Measurements from ENCODE around the gene NACA2.
"Not testable (repeated sequence)": the region's sequence is repeated elsewhere in the genome, so short reads cannot be mapped to it uniquely, and the experiment has no call there.

NACA2 gene

DNA sequence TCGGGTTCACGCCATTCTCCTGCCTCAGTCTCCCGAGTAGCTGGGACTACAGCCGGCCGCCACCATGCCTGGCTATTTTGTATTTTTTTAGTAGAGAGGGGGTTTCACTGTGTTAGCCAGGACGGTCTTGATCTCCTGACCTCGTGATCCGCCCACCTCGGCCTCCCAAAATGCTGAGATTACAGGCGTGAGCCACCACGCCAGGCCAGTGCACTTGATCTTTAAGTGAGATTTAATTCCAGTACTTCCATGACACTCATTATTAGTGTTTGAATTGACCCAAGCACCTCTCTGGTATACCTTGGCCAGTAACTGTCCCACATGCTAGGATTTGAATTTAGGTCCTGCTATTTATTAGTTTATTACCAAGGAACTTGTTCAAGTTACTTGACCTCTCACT, 38.5 kb downstream of the NACA2 start:
- DNase-seq (ENCODE audit: low read depth in 1 of 2, low spot score in 1 of 2): not testable (repeated sequence)

DNA sequence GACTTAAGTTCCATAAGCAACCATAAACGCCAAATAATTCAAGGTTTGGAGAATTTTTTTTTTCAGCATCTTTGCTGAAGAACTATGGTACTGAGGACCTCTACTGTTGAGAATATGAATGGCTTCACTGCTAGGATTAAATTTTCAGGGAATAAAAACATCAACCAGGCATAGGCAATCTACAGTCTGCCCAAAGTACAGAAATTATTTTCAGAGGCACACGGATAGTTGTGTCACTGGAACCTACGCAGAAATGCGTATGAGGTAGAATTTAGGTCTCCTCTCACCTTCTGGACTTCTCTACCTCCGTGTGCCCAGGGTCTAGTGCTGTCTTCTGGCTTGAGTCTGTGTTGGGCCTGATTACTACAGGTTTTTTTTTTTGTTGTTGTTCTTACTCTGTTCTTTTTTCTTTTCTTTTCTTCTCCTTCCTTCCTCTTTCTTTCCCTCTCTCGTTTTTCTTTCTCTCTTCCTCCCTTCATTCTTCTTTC, 39.7 kb downstream of the NACA2 start:
- no peak for DNase-seq (ENCODE audit: low read depth in 1 of 2, low spot score in 1 of 2)

DNA sequence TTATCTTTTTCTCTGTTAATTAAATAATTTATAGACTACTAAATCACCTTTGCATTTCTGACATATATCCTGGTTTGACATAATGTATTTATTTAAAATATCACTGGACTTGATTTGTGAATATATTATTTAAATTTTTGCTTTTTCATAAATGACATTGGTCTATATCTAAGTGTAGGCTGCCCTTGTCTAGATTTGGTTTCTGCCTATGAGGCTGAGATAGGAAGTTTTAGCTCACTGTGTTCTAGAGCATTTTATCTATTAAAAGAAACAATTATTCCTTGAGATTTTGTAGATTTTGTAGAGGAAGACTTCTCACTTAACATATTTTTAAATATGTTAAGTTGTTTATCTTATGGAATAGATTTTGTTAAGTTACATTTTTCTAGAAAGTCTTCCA, 43.9 kb downstream of the NACA2 start:
- no peak for DNase-seq (ENCODE audit: low read depth in 1 of 2, low spot score in 1 of 2)

DNA sequence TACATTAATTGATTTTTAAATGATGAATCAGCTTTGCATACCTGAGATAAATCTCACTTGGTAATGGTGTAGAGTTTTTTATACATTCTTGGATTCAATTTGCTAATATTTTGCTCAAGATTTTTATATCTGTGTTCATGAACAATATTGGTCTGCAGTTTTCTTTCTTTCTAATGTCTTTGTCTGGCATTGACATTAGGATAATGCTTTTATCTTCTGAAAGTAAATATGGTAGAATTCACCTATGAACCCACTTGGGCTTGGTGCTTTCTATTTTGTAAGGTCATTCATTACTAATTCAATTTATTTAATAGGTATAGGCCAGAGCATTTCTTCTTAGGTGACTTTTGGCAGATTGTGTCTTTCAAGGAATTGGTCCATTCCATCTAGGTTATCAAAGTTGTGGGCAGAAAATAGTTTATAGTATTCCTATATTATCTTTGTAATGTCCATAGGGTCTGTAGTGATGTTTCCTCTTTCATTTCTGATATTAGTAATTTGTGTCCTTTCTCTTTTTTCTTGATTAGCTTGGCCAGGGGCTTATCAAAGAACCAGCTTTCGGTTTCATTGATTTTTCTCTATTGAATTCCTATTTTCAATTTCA, 45.6 kb downstream of the NACA2 start:
- DNase-seq (ENCODE audit: low read depth in 1 of 2, low spot score in 1 of 2): no peak

DNA sequence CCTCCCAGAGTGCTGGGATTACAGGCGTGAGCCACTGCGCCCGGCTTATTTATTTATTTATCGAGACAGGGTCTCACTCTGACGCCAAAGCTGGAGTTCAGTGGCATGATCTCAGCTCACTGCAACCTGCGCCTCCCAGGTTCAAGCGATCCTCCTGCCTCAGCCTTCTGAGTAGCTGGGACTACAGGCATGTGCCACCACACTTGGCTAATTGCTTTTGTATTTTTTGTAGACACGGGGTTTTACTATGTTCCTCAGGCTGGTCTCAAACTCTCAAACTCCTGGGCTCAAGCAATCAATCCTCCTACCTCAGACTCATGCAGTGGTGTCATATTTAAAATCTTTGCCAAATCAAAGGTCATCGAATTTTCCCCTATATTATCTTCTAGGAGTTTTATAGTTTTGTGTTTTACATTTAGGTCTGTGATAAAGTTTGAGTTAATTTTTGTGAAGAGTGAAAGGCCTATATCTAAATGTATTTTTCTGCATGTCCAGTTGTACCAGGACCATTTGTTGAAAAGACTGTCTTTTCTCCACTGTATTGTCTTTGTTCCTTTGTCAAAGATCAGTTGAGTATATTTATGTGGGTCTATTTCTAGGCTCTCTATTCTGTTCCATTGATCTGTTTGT, 47.1 kb downstream of the NACA2 start:
- DNase-seq (ENCODE audit: low read depth in 1 of 2, low spot score in 1 of 2): no peak

DNA sequence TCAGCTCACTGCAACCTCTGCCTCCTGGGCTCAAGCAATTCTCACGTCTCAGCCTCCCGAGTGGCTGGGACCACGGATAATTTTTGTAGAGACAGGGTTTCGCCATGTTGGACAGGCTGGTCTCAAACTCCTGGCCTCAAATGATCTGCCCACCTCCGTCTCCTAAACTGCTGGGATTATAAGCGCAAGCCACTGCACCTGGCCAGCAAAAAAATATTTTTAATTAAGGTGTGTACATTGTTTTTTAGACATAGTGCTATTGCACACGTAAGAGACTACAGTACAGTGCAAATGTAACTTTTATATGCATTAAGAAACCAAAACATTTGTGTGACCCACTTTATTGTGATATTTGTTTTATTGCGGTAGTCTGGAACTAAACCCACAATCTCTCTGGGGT, 49.0 kb downstream of the NACA2 start:
- DNase-seq (ENCODE audit: low read depth in 1 of 2, low spot score in 1 of 2): no peak

DNA sequence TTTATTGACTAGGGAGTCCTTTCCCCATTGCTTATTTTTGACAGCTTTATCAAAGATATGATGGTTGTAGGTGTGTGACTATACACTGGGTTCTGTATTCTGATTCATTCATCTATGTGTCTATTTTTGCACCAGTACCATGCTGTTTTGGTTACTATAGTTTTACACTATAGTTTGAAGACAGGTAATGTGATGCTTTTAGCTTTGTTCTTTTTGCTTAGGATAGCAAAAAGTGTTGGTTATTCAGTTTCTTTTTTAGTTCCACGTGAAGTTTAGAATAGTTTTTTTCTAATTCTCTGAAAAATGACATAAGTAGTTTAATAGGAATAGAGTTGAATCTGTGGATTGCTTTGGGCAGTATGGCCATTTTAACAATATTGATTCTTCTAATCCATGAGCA, 50.1 kb downstream of the NACA2 start:
- DNase-seq (ENCODE audit: low read depth in 1 of 2, low spot score in 1 of 2): no peak
